OCI-LY1 (cell line): Measurements from ENCODE around the gene VTCN1.

Experiments
- H2AFZ ChIP-seq: fragments of 200-600 bp; sonication (generic), shearing (Covaris generic); 2 replicates; pipeline ENCODE4 v1.6.0; 2014; ENCODE audit warnings: antibody characterized with exemption, mild to moderate bottlenecking, low read length
- H3F3A ChIP-seq: fragments of 200-600 bp; sonication (generic), shearing (Covaris generic); 2 replicates; pipeline ENCODE4 v1.6.0; 2014; ENCODE audit warnings: mild to moderate bottlenecking, antibody characterized with exemption, low read length, moderate library complexity; ENCODE audit not compliant: insufficient read depth
- H3K27ac ChIP-seq: fragments of 200-600 bp; sonication (generic); 2 replicates; pipeline ENCODE4 v1.5.1; 2014; ENCODE audit warnings: low read length, mixed run types, mild to moderate bottlenecking, low read depth; ENCODE audit not compliant: poor library complexity, severe bottlenecking
- H3K27me3 ChIP-seq: fragments of 200-600 bp; sonication (generic); 2 replicates; pipeline ENCODE4 v1.6.0; 2014; ENCODE audit warnings: antibody characterized with exemption, mild to moderate bottlenecking, low read length, moderate library complexity; ENCODE audit not compliant: insufficient read depth
- H3K36me3 ChIP-seq: fragments of 200-600 bp; sonication (generic); 2 replicates; pipeline ENCODE4 v1.6.1; 2014; ENCODE audit warnings: mild to moderate bottlenecking, antibody characterized with exemption, low read length, moderate library complexity, mixed read lengths; ENCODE audit not compliant: insufficient read depth
- H3K4me1 ChIP-seq: fragments of 200-600 bp; sonication (generic); 2 replicates; pipeline ENCODE4 v1.5.1; 2014; ENCODE audit warnings: mild to moderate bottlenecking, low read length, moderate library complexity; ENCODE audit not compliant: insufficient read depth, severe bottlenecking
- H3K4me2 ChIP-seq: fragments of 200-600 bp; sonication (generic), shearing (Covaris generic); 2 replicates; pipeline ENCODE4 v1.6.1; 2014; ENCODE audit warnings: low read length
- H3K4me3 ChIP-seq: fragments of 200-600 bp; sonication (generic); 2 replicates; pipeline ENCODE4 v1.5.1; 2014; ENCODE audit warnings: low read length, low read depth, mild to moderate bottlenecking, mixed read lengths; ENCODE audit not compliant: poor library complexity, severe bottlenecking
- H3K79me2 ChIP-seq: fragments of 200-600 bp; shearing (Covaris generic); 2 replicates; pipeline ENCODE4 v1.6.1; 2016; ENCODE audit warnings: mixed run types, low read length, mixed read lengths; ENCODE audit not compliant: insufficient read depth
- H3K9ac ChIP-seq: fragments of 200-600 bp; sonication (generic), shearing (Covaris generic); 2 replicates; pipeline ENCODE4 v1.6.1; 2014; ENCODE audit warnings: mild to moderate bottlenecking, low read length, mixed read lengths
- H3K9me2 ChIP-seq: fragments of 200-600 bp; sonication (generic), shearing (Covaris generic); 2 replicates; pipeline ENCODE4 v1.6.1; 2014; ENCODE audit warnings: low read depth, mild to moderate bottlenecking, low read length, mixed read lengths
- H3K9me3 ChIP-seq: fragments of 200-600 bp; shearing (Covaris generic); 2 replicates; pipeline ENCODE4 v1.6.1; 2014; ENCODE audit warnings: low read length, mixed read lengths
- H4K20me1 ChIP-seq: fragments of 200-600 bp; sonication (generic), shearing (Covaris generic); 2 replicates; pipeline ENCODE4 v1.6.0; 2016; ENCODE audit warnings: mild to moderate bottlenecking, low read length; ENCODE audit not compliant: insufficient read depth
- EZH2 ChIP-seq: fragments of 200-600 bp; sonication (generic), shearing (Covaris generic); IDR thresholded peaks from 2 replicates; pipeline ENCODE4 v1.8.0; 2017; ENCODE audit warnings: borderline replicate concordance, mixed run types, mild to moderate bottlenecking, antibody characterized with exemption, low read length, moderate library complexity, mixed read lengths
- TF ChIP-seq, protein P1 (sequence below): fragments of 200-600 bp; sonication (generic), shearing (Covaris generic); IDR thresholded peaks from 2 replicates; pipeline ENCODE4 v1.5.1; 2017; ENCODE audit warnings: mild to moderate bottlenecking, antibody characterized with exemption, low read length, moderate library complexity, mixed read lengths

The VTCN1 gene

DNA sequence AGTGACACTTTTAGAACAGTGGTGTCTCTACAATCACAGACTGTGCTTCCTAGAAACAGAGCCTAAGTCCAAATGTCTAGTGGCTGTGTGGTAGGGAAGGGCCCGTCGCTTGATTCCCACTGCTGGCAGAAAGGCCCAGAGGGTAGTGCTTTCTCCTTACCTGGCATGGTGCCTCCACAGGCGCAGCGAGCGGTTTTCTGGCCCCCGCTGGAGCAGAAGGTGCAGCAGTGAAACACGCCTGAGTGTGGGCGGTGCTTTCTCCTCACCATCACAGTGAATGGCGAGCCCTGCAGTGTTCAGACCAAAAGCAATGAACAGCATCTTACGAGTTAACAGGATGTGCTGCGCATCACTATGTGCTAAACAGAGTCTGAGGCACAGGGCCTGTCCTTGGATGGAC lies 97.5 kb downstream of the VTCN1 start:
- Histone ChIP-seq H3F3A (no peaks in the 10 kb centered on the region), H3K36me3 (no peaks in the 10 kb centered on the region), H3K4me1 (no peaks in the 10 kb centered on the region), H3K4me2 (no peak overlapping the region), H4K20me1 (no peaks in the 10 kb centered on the region), H3K27ac (no peak overlapping the region), H2AFZ (no peak overlapping the region), H3K9me3 (no peaks in the 10 kb centered on the region), H3K4me3 (no peak overlapping the region), H3K9ac (no peak overlapping the region), H3K79me2 (no peaks in the 10 kb centered on the region), H3K9me2 (no peaks in the 10 kb centered on the region), H3K27me3 (0 out of 2 replicates have a peak, but pooled peaks cover 3% of the 10 kb centered on the region)
- TF ChIP-seq, protein P1, sequence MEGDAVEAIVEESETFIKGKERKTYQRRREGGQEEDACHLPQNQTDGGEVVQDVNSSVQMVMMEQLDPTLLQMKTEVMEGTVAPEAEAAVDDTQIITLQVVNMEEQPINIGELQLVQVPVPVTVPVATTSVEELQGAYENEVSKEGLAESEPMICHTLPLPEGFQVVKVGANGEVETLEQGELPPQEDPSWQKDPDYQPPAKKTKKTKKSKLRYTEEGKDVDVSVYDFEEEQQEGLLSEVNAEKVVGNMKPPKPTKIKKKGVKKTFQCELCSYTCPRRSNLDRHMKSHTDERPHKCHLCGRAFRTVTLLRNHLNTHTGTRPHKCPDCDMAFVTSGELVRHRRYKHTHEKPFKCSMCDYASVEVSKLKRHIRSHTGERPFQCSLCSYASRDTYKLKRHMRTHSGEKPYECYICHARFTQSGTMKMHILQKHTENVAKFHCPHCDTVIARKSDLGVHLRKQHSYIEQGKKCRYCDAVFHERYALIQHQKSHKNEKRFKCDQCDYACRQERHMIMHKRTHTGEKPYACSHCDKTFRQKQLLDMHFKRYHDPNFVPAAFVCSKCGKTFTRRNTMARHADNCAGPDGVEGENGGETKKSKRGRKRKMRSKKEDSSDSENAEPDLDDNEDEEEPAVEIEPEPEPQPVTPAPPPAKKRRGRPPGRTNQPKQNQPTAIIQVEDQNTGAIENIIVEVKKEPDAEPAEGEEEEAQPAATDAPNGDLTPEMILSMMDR, result no peak
- TF ChIP-seq EZH2, result no peak

DNA sequence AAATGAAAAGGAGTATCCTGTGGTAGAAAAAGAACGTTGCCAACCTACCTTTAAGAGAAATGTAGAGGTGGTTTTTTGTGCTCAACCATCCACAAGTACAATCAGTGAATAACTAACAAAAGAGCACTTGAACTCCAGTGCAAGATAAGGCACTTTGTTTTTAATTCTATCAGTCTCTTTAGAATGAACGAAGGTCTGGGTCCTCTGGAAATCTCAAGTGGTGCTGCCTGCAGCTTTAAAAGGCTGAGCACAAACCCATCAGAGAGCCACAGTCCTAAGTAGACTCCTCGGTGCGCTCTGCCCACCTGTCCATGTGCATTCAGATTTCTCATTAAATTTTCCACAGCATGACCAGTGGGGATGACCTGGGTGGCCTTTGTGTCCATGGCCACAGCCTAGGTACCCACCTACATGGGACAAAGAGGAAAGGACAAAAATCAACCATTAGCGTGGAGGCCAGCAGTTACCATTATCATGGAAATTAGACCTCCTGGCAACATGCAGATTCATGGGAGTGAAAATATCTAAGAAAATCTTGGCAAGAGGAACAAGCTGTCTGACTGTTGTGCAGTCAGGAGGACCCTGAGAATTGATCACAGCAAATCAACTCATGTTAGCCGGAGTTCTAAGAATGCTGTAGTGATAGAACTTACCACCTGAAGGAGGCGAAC lies 98.5 kb downstream of the VTCN1 start:
- Histone ChIP-seq H3K9me3 (no peaks in the 10 kb centered on the region), H3K4me1 (no peaks in the 10 kb centered on the region), H3K79me2 (no peaks in the 10 kb centered on the region), H2AFZ (no peak overlapping the region), H4K20me1 (no peaks in the 10 kb centered on the region), H3K27me3 (0 out of 2 replicates have a peak, but pooled peaks cover 3% of the 10 kb centered on the region), H3K9me2 (no peaks in the 10 kb centered on the region), H3K27ac (no peak overlapping the region), H3K36me3 (no peaks in the 10 kb centered on the region), H3K4me2 (no peak overlapping the region), H3K4me3 (no peak overlapping the region), H3F3A (no peaks in the 10 kb centered on the region), H3K9ac (no peak overlapping the region)
- TF ChIP-seq EZH2, result no peak
- TF ChIP-seq, protein P1, result no peak

DNA sequence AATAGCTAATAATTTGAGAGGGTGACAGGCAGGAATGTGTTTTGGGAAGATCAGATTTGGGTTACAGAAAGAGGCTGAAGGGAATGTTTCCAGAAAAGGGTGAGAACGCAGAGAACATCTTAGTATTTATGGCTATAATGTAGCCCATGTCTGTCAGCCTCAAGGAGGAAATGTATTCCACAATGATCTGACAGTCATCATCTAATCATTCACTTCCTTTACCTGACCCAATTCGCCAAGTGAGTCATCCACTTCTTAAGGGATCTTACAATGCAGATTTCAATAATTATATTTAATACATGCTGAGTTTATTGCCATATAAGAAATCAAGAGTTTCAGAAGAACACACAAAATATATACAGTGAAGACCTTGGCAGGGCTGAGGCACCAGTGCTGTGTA lies 100.0 kb downstream of the VTCN1 start:
- H3K9ac ChIP-seq, result no peak overlapping the region
- no peak overlapping the region for H3K4me3 ChIP-seq
- no peaks in the 10 kb centered on the region for H3K79me2 ChIP-seq
- 0 out of 2 replicates have a peak, but pooled peaks cover 3% of the 10 kb centered on the region for H3K27me3 ChIP-seq
- TF ChIP-seq EZH2, result no peak
- TF ChIP-seq, protein P1, result no peak
- no peak overlapping the region for H2AFZ ChIP-seq
- no peaks in the 10 kb centered on the region for H3F3A ChIP-seq
- no peak overlapping the region for H3K27ac ChIP-seq
- H3K4me1 ChIP-seq, result no peaks in the 10 kb centered on the region
- no peaks in the 10 kb centered on the region for H4K20me1 ChIP-seq
- H3K4me2 ChIP-seq, result no peak overlapping the region
- no peaks in the 10 kb centered on the region for H3K9me2 ChIP-seq
- peaks cover 10% of the 10 kb centered on the region for H3K36me3 ChIP-seq
- no peaks in the 10 kb centered on the region for H3K9me3 ChIP-seq
